HFF-Myc (cell line): ENCODE measurements around the gene MEOX1.

Source experiments
- DNase-seq: peaks from one replicate; pipeline ENCODE4 v3.0.0-alpha.2; 2011; ENCODE audit warnings: low read depth; ENCODE audit errors: extremely low read depth
- H3K4me3 ChIP-seq: replicated peaks from 2 replicates; pipeline ENCODE4 v1.5.1; 2011; ENCODE audit warnings: low read depth, mild to moderate bottlenecking, control low read depth, low read length
- CTCF ChIP-seq: IDR thresholded peaks from 2 replicates; pipeline ENCODE4 v1.5.1; 2012; ENCODE audit warnings: mild to moderate bottlenecking, low read depth, low read length, control low read depth; ENCODE audit errors: missing control alignments

The MEOX1 gene

GRCh38 chr17:43671755-43672519, 10.2 kb upstream of the MEOX1 start:
- DNase-seq, result no peak
- H3K4me3 ChIP-seq, result no peak overlapping the region
- no peak for TF ChIP-seq CTCF

GRCh38 chr17:43671031-43671692, 9.4 kb upstream of the MEOX1 start:
- H3K4me3 ChIP-seq, result no peak overlapping the region
- no peak for TF ChIP-seq CTCF
- no peak for DNase-seq

- no peak for DNase-seq
- no peak for TF ChIP-seq CTCF
- no peak overlapping the region for H3K4me3 ChIP-seq
These were observed 8.9 kb upstream of the MEOX1 start for GRCh38 chr17:43670645-43671030.

- DNase-seq, result no peak
- no peak overlapping the region for H3K4me3 ChIP-seq
- TF ChIP-seq CTCF, result no peak
These were observed 8.4 kb upstream of the MEOX1 start for GRCh38 chr17:43669971-43670644.

GRCh38 chr17:43667947-43668348, 6.2 kb upstream of the MEOX1 start:
- H3K4me3 ChIP-seq, result no peak overlapping the region
- no peak for DNase-seq
- no peak for TF ChIP-seq CTCF

- no peak for DNase-seq
- no peak for TF ChIP-seq CTCF
- H3K4me3 ChIP-seq, result no peak overlapping the region
These were observed 5.8 kb upstream of the MEOX1 start for GRCh38 chr17:43667506-43667905.
